Left cardiac atrium (tissue), 4 donors: ENCODE results near the gene PEX3. TPM values are rescaled to one million over a fixed set of nuclear protein-coding genes. Genes with fewer than 3 reads are reported as not detected.
A peak's percentile ranks its signal among the peaks of the same experiment; 100 is the strongest.

Experiments
- ATAC-seq, 2 donors: fragments of 200-7000 bp; cut with Tn5 transposase; one replicate each; pipeline ENCODE4 v1.9.1; 2020; ENCODE audit warnings: mild to moderate bottlenecking in 2 of 2, moderate library complexity in 2 of 2
- DNase-seq: peaks from one replicate; pipeline ENCODE4 v3.0.0-alpha.2; 2020
- intact Hi-C, 2 donors: fragments of 100-400 bp; cut with DNase I; formaldehyde crosslinking; loops; one replicate each; pipeline versions ENCODE4 v1.14.1 to v1.15.1; 2022 to 2023
- total RNA-seq, 2 donors: library from RNA; stranded (reverse); fragmentation: NEBNext Ultra II Directional; extraction: Animal tissue kit (Norgen Biotek cat#: 25700); gene quantifications; one replicate each; pipeline ENCODE4 v1.2.1, GENCODE V29; 2021
- donor health status: DM: no; HTN: yes; CAD: no.
- donor health status: DM: no; HTN: yes; CAD: no; lungs with severe emphysema.
- donor health status: DM: yes; HTN: yes; CAD: no.
- donor health status: Dilated cardiomyopathy.

PEX3 gene
- total RNA-seq, 2 donors from 2014 or later: 19.1 to 21.7 TPM

- intact Hi-C loops: no loop called here
- no peak for ATAC-seq
These were observed 77.7 kb downstream of the PEX3 start for GRCh38 chr6:143528164-143528811.

GRCh38 chr6:143529095-143529494, 78.5 kb downstream of the PEX3 start:
- DNase-seq (no peak), ATAC-seq (peak in 1 of 2 donors; percentile 61)
- intact Hi-C loops: no loop called here

More at GRCh38 chr6:143528164-143528811, 77.7 kb downstream of the PEX3 start:
- DNase-seq: no peak

GRCh38 chr6:143531720-143532499, 81.3 kb downstream of the PEX3 start:
- DNase-seq (no peak), ATAC-seq (no peak)
- intact Hi-C loops: no loop called here

- intact Hi-C loops: no loop called here
- no peak for ATAC-seq
- no peak for DNase-seq
These were observed 84.6 kb downstream of the PEX3 start for GRCh38 chr6:143535189-143535614.

GRCh38 chr6:143536461-143536865, 85.9 kb downstream of the PEX3 start:
- intact Hi-C loops: no loop called here
- peak; percentile 11 to 81 for ATAC-seq
- DNase-seq: peak; percentile 53

- DNase-seq (peak; percentile 67), ATAC-seq (peak; percentile 75 to 84)
- intact Hi-C loops: no loop called here
These were observed 86.5 kb downstream of the PEX3 start for GRCh38 chr6:143536866-143537691.

- DNase-seq: no peak
- intact Hi-C loops: no loop called here
- ATAC-seq: no peak
These were observed 87.8 kb downstream of the PEX3 start for GRCh38 chr6:143538374-143538773.

GRCh38 chr6:143539106-143539505, 88.5 kb downstream of the PEX3 start:
- DNase-seq (no peak), ATAC-seq (no peak)
- intact Hi-C loops: no loop called here

- ATAC-seq (no peak), DNase-seq (no peak)
- intact Hi-C loops: no loop called here
These were observed 89.1 kb downstream of the PEX3 start for GRCh38 chr6:143539734-143540133.

GRCh38 chr6:143540192-143540591, 89.6 kb downstream of the PEX3 start:
- DNase-seq (no peak), ATAC-seq (no peak)
- intact Hi-C loops: no loop called here

Other genes with a start within 250 kb of the PEX3 start
- 1 to 10 TPM; 1.9 to 2.9 TPM for gene ADAT2, start 110 bp upstream of the PEX3 start, total RNA-seq
- gene FUCA2, start 60.9 kb downstream of the PEX3 start, total RNA-seq: 10 to 100 TPM; 42.1 to 47.9 TPM
- gene PHACTR2, start 227.2 kb downstream of the PEX3 start, total RNA-seq: 10 to 100 TPM; 53.9 to 56.7 TPM